Activated CD8-positive, alpha-beta memory T cell treated with anti-CD3 and anti-CD28 coated beads for 1 hour (primary cell): Measurements from ENCODE around the gene FGF3.

Experiments
- DNase-seq, 2 donors: peaks; one replicate each; pipeline ENCODE4 v3.0.0-alpha.2; 2020; ENCODE audit warnings: low read depth in 1 of 2; ENCODE audit errors: extremely low read depth in 1 of 2

Gene FGF3

DNA sequence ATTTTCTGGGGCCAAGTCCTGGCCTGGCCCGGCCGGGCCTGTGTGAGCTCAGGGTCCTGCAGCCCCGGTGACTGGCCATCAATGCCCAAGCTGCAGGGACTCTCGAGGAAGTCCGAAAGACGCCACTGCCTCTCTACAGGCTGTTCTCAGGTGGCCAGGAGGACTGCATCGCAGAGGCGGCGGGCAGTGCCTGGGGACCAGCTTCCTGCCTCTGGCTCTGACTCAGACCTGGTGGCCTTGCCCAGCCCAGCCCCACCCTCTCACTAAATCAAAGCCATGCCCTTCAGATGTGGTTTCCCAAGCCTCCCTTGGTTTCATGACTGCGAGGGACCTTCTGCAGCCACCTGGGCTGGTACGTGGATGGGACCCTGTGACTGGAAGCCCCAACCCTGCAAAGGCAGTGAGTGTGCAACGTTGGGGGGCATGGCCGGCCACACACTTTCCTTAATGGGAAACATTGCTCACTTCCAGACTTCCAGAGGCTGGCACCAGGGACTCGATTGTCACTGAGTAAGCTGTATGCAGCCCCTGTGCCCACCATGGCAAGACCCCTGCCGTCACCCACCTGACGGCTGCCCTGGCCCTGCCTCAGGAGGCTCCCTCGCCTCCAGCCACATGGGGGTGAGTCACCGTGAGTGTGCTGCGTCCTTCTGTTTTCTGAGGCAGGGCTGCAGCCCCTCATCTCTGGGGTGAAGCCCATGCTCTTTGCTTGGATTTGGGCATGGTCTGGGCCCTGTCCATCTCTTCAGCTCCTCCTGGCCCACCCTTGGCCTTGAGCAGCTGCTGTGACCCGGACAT is 6.0 kb upstream of the FGF3 start:
- no peak for DNase-seq

- DNase-seq = no peak
Observed at GRCh38 chr11:69823641-69824265, 4.5 kb upstream of the FGF3 start.

GRCh38 chr11:69822676-69823494 is 3.7 kb upstream of the FGF3 start:
- DNase-seq = no peak

DNA sequence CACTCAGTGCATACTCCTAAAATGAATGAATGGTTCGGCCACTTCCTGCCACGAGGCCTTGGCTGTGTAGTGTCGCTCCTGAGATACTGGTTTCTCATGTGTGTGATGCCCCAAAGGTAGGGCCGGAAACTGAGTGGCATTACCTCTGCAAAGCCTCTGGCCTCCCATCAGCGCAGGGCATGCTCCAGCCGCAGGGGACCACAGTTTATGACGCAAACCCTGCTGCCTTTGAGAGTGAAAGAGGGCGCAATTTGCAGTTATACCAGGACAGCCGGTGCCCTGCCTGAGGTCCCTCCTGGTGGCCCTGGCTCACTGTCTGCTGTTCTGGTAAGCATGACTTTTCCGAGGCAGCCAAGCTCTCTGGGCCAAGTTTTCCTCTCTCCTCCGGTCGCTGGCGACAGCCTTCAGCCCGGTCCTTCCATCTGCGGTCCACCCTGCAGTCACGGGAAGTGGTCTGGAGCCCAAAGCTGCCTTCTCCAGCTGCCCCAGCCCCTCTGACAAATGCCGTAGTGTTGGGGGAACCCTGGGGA is 2.4 kb upstream of the FGF3 start:
- no peak for DNase-seq

DNA sequence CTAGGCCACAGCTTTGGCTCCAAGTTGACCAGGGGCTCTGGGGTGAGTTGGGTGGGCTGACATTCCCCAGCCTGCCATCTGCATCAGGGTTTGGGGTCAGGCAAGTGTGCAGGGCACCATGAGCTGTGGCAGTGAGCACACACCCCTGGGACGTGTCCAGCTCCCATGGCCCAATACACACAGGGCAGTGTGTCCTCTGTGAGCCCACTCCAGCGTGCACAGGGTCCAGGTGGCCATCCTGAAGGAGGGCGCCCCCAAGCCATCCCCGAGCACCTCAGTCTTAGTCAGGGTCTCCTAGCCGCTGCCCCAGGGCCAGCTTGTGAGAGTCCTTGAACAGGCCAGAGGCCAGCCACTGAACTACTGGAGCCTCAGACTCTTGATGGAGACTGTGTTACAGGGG is 1.2 kb upstream of the FGF3 start:
- DNase-seq = no peak

DNA sequence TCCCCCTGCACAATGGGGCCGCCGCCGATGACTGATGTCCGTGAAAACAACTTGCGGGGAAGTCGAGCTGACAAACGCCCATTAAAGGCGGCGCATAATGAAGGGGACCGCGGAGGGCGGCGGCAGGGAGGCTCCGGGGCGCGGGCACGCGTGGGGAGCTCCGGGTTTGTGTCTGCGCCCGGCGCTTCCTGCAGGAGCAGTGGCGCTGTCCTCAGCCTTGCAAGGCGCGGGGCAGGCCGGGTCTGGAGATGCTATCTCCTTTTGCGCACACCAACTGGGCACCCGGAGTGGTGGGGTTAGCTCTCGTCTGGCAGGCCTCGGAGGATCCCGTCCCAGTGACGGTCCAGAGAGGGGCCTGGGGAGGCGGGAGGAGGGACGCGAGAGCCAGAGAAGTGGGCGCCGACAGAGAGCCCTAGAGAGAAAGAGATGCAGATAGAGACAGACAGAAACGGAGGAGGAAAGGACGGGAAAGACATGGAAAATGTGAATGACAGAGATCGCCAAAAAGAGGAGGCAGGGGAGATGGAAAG is 390 bp upstream of the FGF3 start:
- DNase-seq = no peak

- DNase-seq = no peak
Observed at GRCh38 chr11:69818231-69818602, 999 bp downstream of the FGF3 start.

- DNase-seq = no peak
Observed at GRCh38 chr11:69817265-69818230, 1.7 kb downstream of the FGF3 start.

DNA sequence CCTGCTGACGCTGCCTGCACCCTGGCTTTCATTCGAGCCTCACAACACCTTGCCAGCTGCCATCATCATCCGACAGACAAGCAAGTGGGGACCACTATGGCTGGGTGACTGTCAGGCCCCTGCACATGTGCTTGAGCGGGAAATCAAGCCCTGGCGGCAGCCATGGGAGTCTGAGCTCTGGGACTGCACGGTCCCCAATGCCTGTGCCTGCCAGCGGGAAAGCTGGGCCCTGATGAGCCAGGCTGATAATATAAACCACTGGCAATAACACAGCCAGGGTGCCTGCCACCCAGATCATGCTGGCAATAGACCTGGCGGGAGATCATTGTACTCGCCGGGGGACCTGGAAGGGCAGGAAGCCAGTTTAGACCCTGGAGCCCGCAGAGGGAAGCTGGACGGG is 2.5 kb downstream of the FGF3 start:
- no peak for DNase-seq

DNA sequence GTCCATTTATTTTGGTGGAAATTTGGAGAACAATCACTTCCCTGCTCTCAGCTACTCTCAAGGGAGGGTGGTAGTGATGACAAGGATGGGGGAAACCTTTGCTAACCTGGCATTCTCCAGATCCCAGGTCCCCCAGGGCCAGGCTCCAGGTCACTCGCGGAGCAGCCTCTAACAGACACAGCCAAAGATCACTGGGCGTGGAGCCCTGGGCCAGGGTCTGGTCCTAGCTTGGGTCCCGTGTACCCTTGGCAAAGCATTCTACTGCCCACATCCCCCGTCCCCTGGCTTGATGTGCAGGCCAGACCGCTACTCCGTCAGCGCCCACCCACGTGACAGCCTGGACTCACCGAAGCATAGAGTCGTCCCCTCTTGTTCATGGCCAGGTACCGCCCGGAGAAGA is 3.2 kb downstream of the FGF3 start:
- DNase-seq = no peak

- DNase-seq = no peak
Observed at GRCh38 chr11:69814902-69815301, 4.3 kb downstream of the FGF3 start.

DNA sequence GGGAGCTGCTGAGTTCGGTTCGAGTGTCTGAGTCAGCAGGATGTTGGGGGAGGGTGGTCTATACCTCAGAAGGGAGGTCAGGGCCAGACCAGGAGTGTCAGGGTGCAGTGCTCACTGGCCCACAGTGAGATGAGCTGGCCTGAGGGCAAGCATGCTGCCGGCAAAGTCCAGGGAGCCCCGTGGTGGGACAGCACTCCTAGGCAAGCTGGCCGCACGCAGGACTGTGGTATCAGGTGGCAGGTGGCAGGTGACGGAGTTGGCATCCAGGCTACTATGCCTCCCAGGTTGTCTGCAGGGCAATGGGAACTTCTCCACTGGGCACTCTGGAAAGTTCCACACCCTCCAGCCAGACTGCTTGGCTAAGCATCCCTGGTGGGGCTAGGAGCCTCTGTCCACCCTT is 4.8 kb downstream of the FGF3 start:
- DNase-seq = no peak

DNA sequence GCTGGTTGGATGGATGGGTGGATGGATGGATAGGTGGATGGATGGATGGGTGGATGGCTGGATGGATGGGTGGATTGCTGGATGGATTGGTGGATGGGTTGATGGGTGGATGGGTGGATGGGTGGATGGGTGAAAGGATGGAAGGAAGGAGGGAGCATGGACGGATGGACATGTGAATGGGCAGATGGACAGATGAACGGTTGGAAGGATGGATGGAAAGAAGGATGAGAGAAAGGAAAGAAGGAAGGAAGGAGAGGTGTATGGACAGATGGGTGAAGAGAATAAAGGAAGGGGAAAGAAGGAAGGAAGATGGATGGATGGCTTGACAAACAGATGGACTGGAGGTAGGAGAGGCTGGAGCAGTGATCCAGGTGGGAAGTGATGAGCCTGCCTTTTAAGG is 5.4 kb downstream of the FGF3 start:
- DNase-seq = no peak

- no peak for DNase-seq
Observed at GRCh38 chr11:69812946-69813345, 6.3 kb downstream of the FGF3 start.

DNA sequence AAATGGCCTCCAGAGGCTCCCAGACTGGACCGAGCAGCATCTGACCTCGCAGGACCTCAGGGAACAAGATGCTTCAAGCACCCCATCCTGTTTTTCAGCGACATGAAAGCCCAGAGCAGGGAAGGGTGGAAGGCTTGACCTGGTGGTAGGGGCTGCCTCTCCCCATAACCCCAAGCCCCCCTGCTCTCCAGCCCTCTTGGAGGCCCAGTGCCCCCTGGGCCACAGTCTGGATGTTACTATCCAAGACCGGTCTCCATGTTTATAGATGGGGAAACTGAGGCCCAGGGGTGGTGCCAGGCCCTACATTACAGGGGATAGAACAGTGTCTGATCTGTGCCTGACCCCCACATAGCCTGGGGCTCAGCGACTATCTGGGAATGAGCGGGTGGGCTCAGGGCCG is 7.0 kb downstream of the FGF3 start:
- DNase-seq = no peak

GRCh38 chr11:69811431-69811830 is 7.8 kb downstream of the FGF3 start:
- no peak for DNase-seq

DNA sequence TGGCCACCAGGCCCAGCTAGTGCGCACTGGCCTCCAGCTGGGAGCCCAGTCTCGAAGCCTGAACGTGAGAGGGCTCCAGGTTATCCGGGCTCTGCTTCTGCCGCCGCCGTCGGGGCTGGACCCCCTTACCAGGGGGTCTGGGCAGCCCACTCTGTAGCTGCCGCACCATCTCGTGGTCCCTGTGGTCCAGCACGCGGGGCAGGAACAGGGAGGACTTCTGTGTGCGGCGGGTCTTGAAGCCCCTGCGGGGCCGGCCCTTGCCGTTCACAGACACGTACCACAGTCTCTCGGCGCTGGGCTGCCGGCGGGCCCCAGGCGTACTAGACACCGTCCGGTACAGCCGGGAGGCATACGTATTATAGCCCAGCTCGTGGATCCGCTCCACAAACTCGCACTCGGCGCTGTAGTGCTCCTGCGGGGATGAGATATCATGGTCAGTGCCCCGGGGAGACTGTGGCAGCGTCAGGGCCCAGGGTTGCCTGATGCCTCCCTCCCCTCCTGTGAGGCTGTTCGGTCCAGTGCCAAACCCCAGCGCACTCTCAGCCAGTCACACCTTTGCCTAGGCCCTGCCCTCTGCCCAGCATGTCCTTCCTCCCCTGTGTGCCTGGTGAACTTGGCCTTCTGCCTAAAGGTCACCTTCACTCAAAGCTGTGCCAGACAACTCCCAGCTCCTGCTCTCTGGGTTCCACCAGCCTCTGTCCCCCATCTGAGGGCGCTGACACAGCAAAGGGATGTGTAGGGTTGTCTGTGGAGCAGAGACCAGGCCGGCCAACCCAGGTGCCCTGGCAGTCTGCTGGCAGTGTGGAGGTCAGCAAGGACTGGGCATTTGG is 8.7 kb downstream of the FGF3 start:
- DNase-seq = no peak

DNA sequence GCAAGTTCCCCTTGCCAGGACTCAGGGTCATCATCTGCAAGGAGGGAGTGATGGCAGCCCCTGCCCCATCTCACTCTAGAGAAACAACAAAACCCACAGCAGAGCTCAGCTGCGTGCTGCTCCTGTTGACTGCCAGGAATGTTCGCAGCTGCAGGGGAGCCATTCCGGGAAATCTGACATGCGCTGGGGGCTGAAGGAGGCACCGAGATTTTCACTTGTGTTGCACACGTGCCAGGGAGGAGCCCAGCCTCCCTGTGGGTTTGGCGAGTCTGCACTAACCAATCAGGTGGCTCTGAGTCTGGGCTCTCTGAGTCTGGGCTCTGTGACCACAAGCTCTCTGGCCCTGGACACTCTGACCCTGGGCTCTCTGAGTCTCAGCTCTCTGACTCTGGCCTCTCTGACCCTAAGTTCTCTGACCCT is 10.5 kb downstream of the FGF3 start:
- no peak for DNase-seq

GRCh38 chr11:69807106-69807815 is 12.0 kb downstream of the FGF3 start:
- DNase-seq = no peak
